Lower leg skin (tissue), 4 donors: ENCODE results near the gene VPS13A. TPM values are rescaled to one million over a fixed set of nuclear protein-coding genes. Genes with fewer than 3 reads are reported as not detected.
"Not testable (repeated sequence)": the region's sequence is repeated elsewhere in the genome, so short reads cannot be mapped to it uniquely, and the experiment has no call there.

Experiments
- DNase-seq, 2 donors: peaks; one replicate each; pipeline ENCODE4 v3.0.0-alpha.2; 2019; ENCODE audit warnings: low spot score in 2 of 2
- H3K4me3 ChIP-seq: fragments of 200-600 bp; sonication (generic); 2 replicates; pipeline ENCODE4 v1.5.1; 2017; ENCODE audit warnings: mild to moderate bottlenecking, low read depth; ENCODE audit not compliant: poor library complexity, severe bottlenecking
- CTCF ChIP-seq, 3 donors: fragments of 450-650 bp; IDR thresholded peaks; one replicate each; pipeline ENCODE4 v1.5.1; 2016; ENCODE audit warnings: antibody characterized with exemption in 3 of 3, mild to moderate bottlenecking in 3 of 3, moderate library complexity in 2 of 3
- POLR2A ChIP-seq, 2 donors: fragments of 450-650 bp; IDR thresholded peaks; one replicate each; pipeline ENCODE4 v1.6.1; 2016 to 2017; ENCODE audit warnings: antibody characterized with exemption in 2 of 2, mild to moderate bottlenecking in 1 of 2, moderate library complexity in 1 of 2
- WGBS, 2 donors: methylation state at CpG; one replicate each; pipeline ENCODE4 v1.1.5; 2018; 5-methylcytosine and 5-hydroxymethylcytosine counted together
- intact Hi-C: fragments of 100-400 bp; cut with DNase I; formaldehyde crosslinking; loops from one replicate; pipeline ENCODE4 v1.15.0; 2023; ENCODE audit warnings: low total_unique reads
- total RNA-seq, 4 donors: library from RNA; depleted of rRNA; stranded (reverse); fragments of >200 nt; gene quantifications; one replicate each; pipeline ENCODE4 v1.1.0, GENCODE V29; 2016

VPS13A gene
- total RNA-seq, 4 donors from 2014 or later: 27.0 to 48.1 (median 32.5) TPM

GRCh38 chr9:77261605-77262004, 84.3 kb downstream of the VPS13A start:
- TF ChIP-seq CTCF (IDR thresholded peaks at IDR 0.05) (no peak), POLR2A (IDR thresholded peaks at IDR 0.05) (no peak)
- H3K4me3 ChIP-seq: no peak overlapping the region
- intact Hi-C loops: no loop called here
- 95 to 96% methylated on average over 8 of the region's 8 CpGs for WGBS, 2 donors
- DNase-seq: no peak

DNA sequence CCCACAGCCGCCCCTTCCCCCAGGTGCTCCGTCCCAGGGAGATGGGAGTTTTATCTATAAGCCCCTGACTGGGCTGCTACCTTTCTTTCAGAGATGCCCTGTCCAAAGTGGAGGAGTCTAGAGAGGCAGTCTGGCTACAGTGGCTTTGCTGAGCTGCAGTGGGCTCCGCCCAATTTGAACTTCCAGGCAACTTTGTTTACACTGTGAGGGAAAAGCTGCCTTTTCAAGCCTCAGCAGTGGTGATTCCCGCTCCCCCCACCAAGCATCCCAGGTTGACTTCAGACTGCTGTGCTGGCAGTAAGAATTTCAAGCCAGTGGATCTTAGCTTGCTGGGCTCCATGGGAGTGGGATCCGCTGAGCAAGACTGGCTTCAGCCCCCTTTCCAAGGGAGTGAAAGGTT, 90.4 kb downstream of the VPS13A start:
- H3K4me3 ChIP-seq, intact Hi-C loops, DNase-seq: not testable (repeated sequence)
- WGBS, 2 donors: 96 to 100% methylated on average over 3 to 5 of the region's 5 CpGs

GRCh38 chr9:77271023-77271690, 93.8 kb downstream of the VPS13A start:
- intact Hi-C loops: no loop called here
- 56 to 58% methylated on average over 1 of the region's 1 CpG for WGBS, 2 donors
- no peak overlapping the region for H3K4me3 ChIP-seq
- DNase-seq: no peak
- TF ChIP-seq CTCF (IDR thresholded peaks at IDR 0.05): no peak
- TF ChIP-seq POLR2A (IDR thresholded peaks at IDR 0.05): no peak

DNA sequence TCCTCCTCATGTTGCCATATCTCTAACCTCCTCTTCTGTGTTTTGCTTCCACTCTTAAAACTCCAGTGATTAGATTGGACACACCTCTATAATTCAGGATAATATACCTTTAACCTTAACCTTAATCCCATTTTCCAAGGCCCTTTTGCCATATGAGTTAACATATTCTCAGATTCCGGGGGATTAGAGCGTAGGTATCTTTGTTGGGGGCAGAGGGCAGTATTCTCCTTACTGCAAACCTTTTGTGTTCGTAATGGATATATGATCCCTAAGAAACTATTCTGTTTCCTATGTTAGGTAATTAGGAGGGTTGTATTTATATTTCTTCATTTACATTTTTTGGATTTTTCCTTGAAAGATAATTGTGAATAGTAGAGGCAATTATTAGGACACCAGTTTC, 99.5 kb downstream of the VPS13A start:
- TF ChIP-seq CTCF (IDR thresholded peaks at IDR 0.05): no peak
- TF ChIP-seq POLR2A (IDR thresholded peaks at IDR 0.05): no peak
- H3K4me3 ChIP-seq: no peak overlapping the region
- WGBS, 2 donors: 77 to 99% methylated on average over 3 of the region's 3 CpGs
- DNase-seq: no peak
- intact Hi-C loops: no loop called here

DNA sequence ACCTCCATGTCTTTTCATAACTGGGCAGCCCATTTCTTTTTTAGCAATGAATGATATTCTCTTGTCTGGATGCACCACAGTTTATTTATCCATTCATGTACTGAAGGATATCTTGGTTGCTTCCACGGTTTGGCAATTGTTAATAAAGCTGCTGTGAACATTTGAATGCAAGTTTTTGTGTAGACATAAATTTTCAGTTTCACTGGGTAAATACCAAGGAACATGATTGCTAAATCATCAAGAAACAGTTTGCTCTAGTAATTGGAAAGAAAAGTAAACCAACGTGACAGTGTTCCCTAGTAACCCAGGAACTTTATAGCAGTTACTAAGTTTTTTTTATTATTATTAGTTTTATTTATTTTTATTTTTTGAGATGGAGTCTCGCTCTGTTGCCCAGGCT, 100.4 kb downstream of the VPS13A start:
- DNase-seq: no peak
- intact Hi-C loops: no loop called here
- 85 to 93% methylated on average over 3 of the region's 3 CpGs for WGBS, 2 donors
- H3K4me3 ChIP-seq: no peak overlapping the region
- TF ChIP-seq POLR2A (IDR thresholded peaks at IDR 0.05) (no peak), CTCF (IDR thresholded peaks at IDR 0.05) (no peak)

GRCh38 chr9:77283991-77284390, 106.7 kb downstream of the VPS13A start:
- H3K4me3 ChIP-seq: no peak overlapping the region
- no peak for TF ChIP-seq CTCF (IDR thresholded peaks at IDR 0.05)
- TF ChIP-seq POLR2A (IDR thresholded peaks at IDR 0.05): no peak
- WGBS, 2 donors: 92 to 98% methylated on average over 2 of the region's 2 CpGs
- DNase-seq: no peak
- intact Hi-C loops: no loop called here
